Activated CD8-positive, alpha-beta T cell treated with anti-CD3 and anti-CD28 coated beads, Interleukin-2, amount 10 ng/mL, durations not matched to agents 7 days and 5 days (primary cell): ENCODE results near the gene C22orf39. TPM values are rescaled to one million over a fixed set of nuclear protein-coding genes. Genes with fewer than 3 reads are reported as not detected.
"Not testable (repeated sequence)": the region's sequence is repeated elsewhere in the genome, so short reads cannot be mapped to it uniquely, and the experiment has no call there.

Source experiments
- ATAC-seq: fragments of 150-1000 bp; cut with Tn5 transposase; one replicate; pipeline ENCODE4 v1.10.0; 2021; ENCODE audit warnings: moderate library complexity
- CTCF ChIA-PET: fragments of 350-600 bp; sonication (Branson Sonifier 250); formaldehyde crosslinking; loops from one replicate; lab custom pipeline; 2021; ENCODE audit warnings: antibody characterized with exemption; lab: Charles Lee
- POLR2A ChIA-PET: fragments of 350-600 bp; sonication (Branson Sonifier 250); formaldehyde crosslinking; loops from one replicate; lab custom pipeline; 2021; ENCODE audit warnings: antibody characterized with exemption; lab: Charles Lee
- DNase-seq: peaks from one replicate; pipeline ENCODE4 v3.0.0-alpha.2; 2020
- H3K27ac Mint-ChIP-seq: one replicate; pipeline ENCODE4 v1.8.0; 2021; ENCODE audit warnings: mild to moderate bottlenecking, mixed read lengths
- H3K27me3 Mint-ChIP-seq: one replicate; pipeline ENCODE4 v1.8.0; 2021; ENCODE audit warnings: low read depth, mixed read lengths
- H3K36me3 Mint-ChIP-seq: one replicate; pipeline ENCODE4 v1.8.0; 2021; ENCODE audit warnings: low read depth, mixed read lengths
- H3K4me1 Mint-ChIP-seq: one replicate; pipeline ENCODE4 v1.8.0; 2021; ENCODE audit warnings: low read depth, mixed read lengths
- H3K4me3 Mint-ChIP-seq: one replicate; pipeline ENCODE4 v1.8.0; 2021; ENCODE audit warnings: mild to moderate bottlenecking, mixed read lengths
- H3K9me3 Mint-ChIP-seq: one replicate; pipeline ENCODE4 v1.8.0; 2022; ENCODE audit warnings: mixed read lengths; ENCODE audit not compliant: insufficient read depth
- total RNA-seq, 2 experiments: library from RNA; stranded (reverse); gene quantifications; one replicate each; pipeline ENCODE4 v1.2.3, GENCODE V29; 2021

The C22orf39 gene
- total RNA-seq, 2 experiments from 2014 or later = 33.9 to 35.0 TPM

- H3K27ac Mint-ChIP-seq, CTCF ChIA-PET, DNase-seq, H3K9me3 Mint-ChIP-seq, ATAC-seq, H3K27me3 Mint-ChIP-seq, H3K4me3 Mint-ChIP-seq: not testable (repeated sequence)
- Mint-ChIP-seq H3K4me1 (peaks cover 13% of the 10 kb centered on the region), H3K36me3 (peaks cover 27% of the 10 kb centered on the region)
- POLR2A ChIA-PET = interaction anchor here (0.6 kb wide), 1 partner anchor 82 kb away, joined by 3 read pairs; no protein-coding TSS in a partner anchor
Measured at GRCh38 chr22:19436444-19437161, 10.9 kb downstream of the C22orf39 start.

GRCh38 chr22:19434829-19435580 is 12.5 kb downstream of the C22orf39 start:
- H3K36me3 Mint-ChIP-seq = peaks cover 27% of the 10 kb centered on the region
- no peaks in the 10 kb centered on the region for H3K27me3 Mint-ChIP-seq
- H3K27ac Mint-ChIP-seq = peak overlapping the region; percentile 29
- H3K4me1 Mint-ChIP-seq = peaks cover 19% of the 10 kb centered on the region
- no peak overlapping the region for H3K4me3 Mint-ChIP-seq
- DNase-seq = no peak
- ATAC-seq = no peak
- no peaks in the 10 kb centered on the region for H3K9me3 Mint-ChIP-seq
- ChIA-PET CTCF (interaction anchor here (0.8 kb wide), 1 partner anchor 195 kb away, joined by 3 read pairs; no protein-coding TSS in a partner anchor), POLR2A (interaction anchor here (6.3 kb wide), 1 partner anchor 11 kb away, joined by 67 read pairs; the partner anchor contains the start of gene C22orf39)

- peak overlapping the region; percentile 8 for H3K4me3 Mint-ChIP-seq
- POLR2A ChIA-PET = interaction anchor here (0.5 to 6.3 kb wide), 2 partner anchors 12 to 1795 kb away, joined by 3 to 67 read pairs; partner anchors contain the start of gene C22orf39
Measured at GRCh38 chr22:19434401-19434800, 13.1 kb downstream of the C22orf39 start.

GRCh38 chr22:19432133-19432851 is 15.2 kb downstream of the C22orf39 start, which contains the start of gene MRPL40:
MRPL40 (plus strand) TSS chr22:19432545; CDS start chr22:19432555, 10 bp downstream.
- Mint-ChIP-seq H3K27me3 (no peaks in the 10 kb centered on the region), H3K9me3 (no peaks in the 10 kb centered on the region), H3K36me3 (peaks cover 34% of the 10 kb centered on the region), H3K4me3 (peak within 1 kb of the TSS; percentile 81), H3K4me1 (peaks cover 38% of the 10 kb centered on the region), H3K27ac (peak within 1 kb of the TSS; percentile 94)
- ChIA-PET CTCF (interaction anchor here (1.1 to 1.5 kb wide), 3 partner anchors 12 to 18 kb away, joined by 3 to 4 read pairs (median 3); no protein-coding TSS in a partner anchor), POLR2A (interaction anchor here (0.8 to 6.3 kb wide), 7 partner anchors 11 to 165 kb away, joined by 4 to 67 read pairs (median 4); partner anchors contain the start of genes C22orf39, CDC45 and UFD1)
- peak; percentile 86 for ATAC-seq
- peak; percentile 92 for DNase-seq

More at GRCh38 chr22:19434401-19434800, 13.1 kb downstream of the C22orf39 start:
- peaks cover 30% of the 10 kb centered on the region for H3K36me3 Mint-ChIP-seq
- peaks cover 25% of the 10 kb centered on the region for H3K4me1 Mint-ChIP-seq
- no peaks in the 10 kb centered on the region for H3K9me3 Mint-ChIP-seq
- DNase-seq (no peak), ATAC-seq (no peak)
- CTCF ChIA-PET = interaction anchor here (0.8 kb wide), 1 partner anchor 195 kb away, joined by 3 read pairs; no protein-coding TSS in a partner anchor
- no peaks in the 10 kb centered on the region for H3K27me3 Mint-ChIP-seq
- H3K27ac Mint-ChIP-seq = peak overlapping the region; percentile 15

GRCh38 chr22:19431649-19432132 is 15.8 kb downstream of the C22orf39 start, which contains the start of gene HIRA:
HIRA (minus strand) TSS chr22:19431733; CDS start chr22:19431476, 257 bp downstream.
- ChIA-PET CTCF (interaction anchor here (0.6 to 1.5 kb wide), 4 partner anchors 11 to 60 kb away, joined by 3 to 4 read pairs (median 3); no protein-coding TSS in a partner anchor), POLR2A (interaction anchor here (0.8 to 6.3 kb wide), 8 partner anchors 10 to 250 kb away, joined by 4 to 67 read pairs (median 4); partner anchors contain the start of genes C22orf39, CDC45 and UFD1)
- Mint-ChIP-seq H3K9me3 (no peaks in the 10 kb centered on the region), H3K4me3 (peak within 1 kb of the TSS; percentile 81), H3K36me3 (peaks cover 39% of the 10 kb centered on the region), H3K27me3 (no peaks in the 10 kb centered on the region), H3K27ac (peak within 1 kb of the TSS; percentile 94), H3K4me1 (peaks cover 43% of the 10 kb centered on the region)
- ATAC-seq = peak; percentile 69
- DNase-seq = peak; percentile 86

- peak; percentile 41 for DNase-seq
- H3K4me1 Mint-ChIP-seq = peaks cover 50% of the 10 kb centered on the region
Measured at GRCh38 chr22:19430890-19431541, 16.5 kb downstream of the C22orf39 start.

GRCh38 chr22:19429950-19430889 is 17.3 kb downstream of the C22orf39 start:
- no peaks in the 10 kb centered on the region for H3K27me3 Mint-ChIP-seq
- ChIA-PET CTCF (interaction anchor here (0.6 to 1.0 kb wide), 2 partner anchors 10 to 523 kb away, joined by 3 to 4 read pairs; no protein-coding TSS in a partner anchor), POLR2A (interaction anchor here (1.0 to 6.3 kb wide), 4 partner anchors 9 to 50 kb away, joined by 3 to 67 read pairs (median 34); partner anchors contain the start of genes C22orf39, CDC45 and UFD1)
- H3K4me1 Mint-ChIP-seq = peaks cover 52% of the 10 kb centered on the region
- peak; percentile 65 for DNase-seq
- peak overlapping the region; percentile 84 for H3K27ac Mint-ChIP-seq
- peaks cover 39% of the 10 kb centered on the region for H3K36me3 Mint-ChIP-seq
- no peak for ATAC-seq
- H3K9me3 Mint-ChIP-seq = no peaks in the 10 kb centered on the region
- peak overlapping the region; percentile 81 for H3K4me3 Mint-ChIP-seq

More at GRCh38 chr22:19430890-19431541, 16.5 kb downstream of the C22orf39 start:
- ChIA-PET CTCF (interaction anchor here (0.6 to 1.5 kb wide), 5 partner anchors 10 to 60 kb away, joined by 3 to 4 read pairs (median 3); no protein-coding TSS in a partner anchor), POLR2A (interaction anchor here (1.0 to 6.3 kb wide), 6 partner anchors 10 to 250 kb away, joined by 4 to 67 read pairs (median 12); partner anchors contain the start of genes C22orf39, CDC45 and UFD1)
- Mint-ChIP-seq H3K36me3 (peaks cover 44% of the 10 kb centered on the region), H3K27me3 (no peaks in the 10 kb centered on the region), H3K4me3 (peak overlapping the region; percentile 81), H3K27ac (peak overlapping the region; percentile 84), H3K9me3 (no peaks in the 10 kb centered on the region)
- ATAC-seq = peak; percentile 1

GRCh38 chr22:19424186-19424500 is 23.4 kb downstream of the C22orf39 start:
- DNase-seq = no peak
- peaks cover 35% of the 10 kb centered on the region for H3K36me3 Mint-ChIP-seq
- H3K27ac Mint-ChIP-seq = no peak overlapping the region
- ChIA-PET POLR2A (no interaction called here), CTCF (no interaction called here)
- H3K9me3 Mint-ChIP-seq = no peaks in the 10 kb centered on the region
- H3K4me3 Mint-ChIP-seq = no peak overlapping the region
- H3K4me1 Mint-ChIP-seq = peaks cover 82% of the 10 kb centered on the region
- H3K27me3 Mint-ChIP-seq = no peaks in the 10 kb centered on the region
- ATAC-seq = no peak

GRCh38 chr22:19422440-19423301 is 24.8 kb downstream of the C22orf39 start:
- H3K4me1 Mint-ChIP-seq = peaks cover 82% of the 10 kb centered on the region
- H3K27ac Mint-ChIP-seq = peak overlapping the region; percentile 56
- H3K27me3 Mint-ChIP-seq = no peaks in the 10 kb centered on the region
- no peaks in the 10 kb centered on the region for H3K9me3 Mint-ChIP-seq
- peaks cover 29% of the 10 kb centered on the region for H3K36me3 Mint-ChIP-seq
- ChIA-PET CTCF (no interaction called here), POLR2A (interaction anchor here (0.7 to 4.6 kb wide), 2 partner anchors 8 to 55 kb away, joined by 3 to 49 read pairs; partner anchors contain the start of genes HIRA and MRPL40)
- DNase-seq (no peak), ATAC-seq (no peak)
- no peak overlapping the region for H3K4me3 Mint-ChIP-seq
